ENCODE data around the gene CLEC20A.

CLEC20A gene

DNA sequence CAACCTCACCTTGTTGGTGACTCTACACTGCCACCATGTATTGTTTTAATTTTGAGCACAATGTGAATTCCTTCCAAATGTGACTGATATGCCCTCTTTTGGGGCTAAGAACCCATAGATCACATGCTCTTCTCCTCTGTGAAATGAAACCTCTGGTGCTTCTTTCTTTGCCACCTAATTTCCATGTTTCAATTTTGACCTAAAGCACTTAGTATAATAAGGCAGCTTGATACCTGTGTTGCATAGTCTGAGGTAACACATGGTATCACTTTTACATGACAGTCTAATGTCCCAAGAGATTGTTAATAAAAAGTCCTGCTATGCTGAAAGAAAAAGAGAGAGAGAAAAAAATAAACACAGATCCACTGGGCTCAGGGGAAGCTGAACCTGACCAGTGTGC, 24.2 kb downstream of the CLEC20A start:
- no peak for DNase-seq (ENCODE audit: low read depth, low spot score)

DNA sequence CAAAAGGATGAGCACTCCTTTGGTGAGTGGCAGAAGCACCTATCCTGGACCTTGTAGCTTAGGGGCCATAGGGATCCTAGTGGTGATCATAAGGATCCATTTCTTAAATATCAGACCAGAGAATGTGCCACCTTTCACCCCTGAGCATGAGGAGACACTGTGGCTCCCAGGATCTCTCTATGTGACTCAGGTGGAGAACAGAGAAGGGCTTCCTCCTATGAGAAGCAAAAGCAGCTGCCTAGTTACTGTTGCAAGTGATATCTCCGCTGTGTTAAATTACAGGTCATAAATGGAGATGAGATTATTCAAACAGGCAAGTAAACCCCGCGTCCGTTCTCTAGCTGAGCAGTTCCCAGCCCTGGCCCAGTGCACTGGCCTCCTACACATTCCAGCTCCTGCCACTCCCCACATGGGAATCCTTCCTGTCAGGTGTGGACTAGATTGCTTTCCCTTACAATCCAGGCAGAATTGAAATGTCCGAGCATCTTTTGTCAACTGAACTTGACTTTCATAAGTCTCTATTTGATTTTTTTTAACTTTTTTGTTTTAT, 26.3 kb downstream of the CLEC20A start:
- no peak for DNase-seq (ENCODE audit: low read depth, low spot score)

DNA sequence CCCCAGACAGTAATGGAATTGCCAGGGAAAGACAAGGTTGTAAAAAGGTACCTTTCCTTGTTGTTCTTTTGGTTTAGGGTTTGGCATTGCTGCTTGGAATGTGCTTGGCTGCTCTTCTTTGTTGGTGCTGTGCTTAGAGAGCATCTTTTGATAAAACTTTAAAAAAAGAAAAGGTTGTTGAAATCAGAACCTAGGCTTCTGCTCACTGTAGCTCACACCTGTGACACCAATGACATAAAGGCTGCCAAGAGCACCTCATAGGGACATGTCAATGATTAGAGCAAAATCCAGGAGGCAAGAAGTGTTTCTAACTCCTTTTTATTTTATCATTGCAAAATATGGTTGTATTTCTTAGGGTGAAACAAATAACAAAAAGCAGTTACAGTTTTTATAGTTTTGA, 28.9 kb downstream of the CLEC20A start:
- DNase-seq (ENCODE audit: low read depth, low spot score) = no peak

DNA sequence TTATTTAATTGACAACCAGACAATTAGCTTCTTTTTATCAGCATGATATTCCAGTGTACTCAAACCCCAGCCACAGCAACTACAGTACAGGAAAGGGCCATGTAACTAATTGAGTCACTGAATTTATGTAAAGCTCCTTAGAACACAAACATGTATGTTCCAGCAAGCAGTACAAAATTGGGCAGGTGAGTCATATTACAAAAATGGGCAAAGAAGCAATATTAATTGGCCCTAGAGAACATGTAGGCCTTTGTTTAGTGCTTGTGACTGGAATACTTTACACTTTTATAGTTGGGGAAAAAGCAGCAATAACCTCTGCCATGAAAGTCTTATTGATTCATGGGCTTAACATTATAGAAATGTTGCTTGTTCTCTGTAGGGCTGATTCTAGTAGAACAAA, 31.8 kb downstream of the CLEC20A start:
- no peak for DNase-seq (ENCODE audit: low read depth, low spot score)

DNA sequence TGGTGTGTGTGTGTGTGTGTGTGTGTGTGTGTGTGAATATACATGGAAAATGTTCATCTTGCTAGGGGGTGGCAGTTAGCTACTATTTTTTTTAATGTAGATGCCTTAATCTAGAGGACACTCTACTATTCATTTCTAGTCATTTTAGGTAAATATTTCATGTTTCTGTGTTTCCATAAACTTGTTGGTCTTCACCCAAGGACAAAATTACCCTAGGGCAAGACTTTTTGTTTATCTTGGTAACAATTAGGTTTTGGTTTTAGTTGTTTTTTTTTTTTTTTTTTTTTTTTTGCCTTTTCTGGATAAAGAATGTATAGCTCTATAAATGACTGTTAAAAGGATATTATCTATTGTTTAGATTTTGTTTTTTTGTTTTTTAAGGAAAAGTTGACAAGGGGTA, 32.2 kb downstream of the CLEC20A start:
- no peak for DNase-seq (ENCODE audit: low read depth, low spot score)

DNA sequence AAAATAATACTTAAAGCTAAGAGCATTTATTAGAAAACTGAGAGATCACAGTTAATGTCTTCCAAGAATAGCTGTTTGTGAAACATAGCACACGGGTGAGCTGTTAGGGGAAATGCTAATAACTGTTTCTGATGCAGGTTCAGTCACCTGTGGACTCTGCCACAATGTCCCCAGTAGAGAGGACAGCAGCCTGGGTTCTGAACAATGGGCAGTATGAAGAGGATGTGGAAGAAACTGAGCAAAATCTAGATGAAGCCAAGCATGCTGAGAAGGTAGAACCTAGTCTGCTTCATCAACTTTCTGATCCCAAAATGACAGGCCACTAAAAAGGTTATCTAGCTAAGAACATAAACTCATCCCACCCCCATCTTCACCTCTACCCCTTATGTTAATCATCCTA, 32.6 kb downstream of the CLEC20A start:
- DNase-seq (ENCODE audit: low read depth, low spot score) = no peak

DNA sequence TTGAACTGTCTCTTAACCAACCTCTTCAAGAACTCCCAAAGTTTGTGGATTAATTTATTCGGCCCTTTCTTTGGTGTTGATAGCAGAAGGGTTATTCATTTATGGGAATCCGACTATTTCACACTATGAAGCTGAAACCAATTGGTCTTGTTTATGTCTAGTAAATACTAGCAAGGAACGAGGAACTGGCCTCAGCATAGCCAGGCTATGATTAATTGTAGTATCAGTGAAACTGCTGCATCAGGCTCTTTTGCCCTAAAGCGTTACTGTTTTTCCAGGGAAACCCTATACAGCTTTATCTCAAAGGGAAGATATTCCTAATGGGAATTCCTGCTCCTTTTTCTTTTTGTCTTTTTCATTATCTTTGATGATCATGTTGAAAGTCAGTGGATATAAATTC, 35.1 kb downstream of the CLEC20A start:
- no peak for DNase-seq (ENCODE audit: low read depth, low spot score)

DNA sequence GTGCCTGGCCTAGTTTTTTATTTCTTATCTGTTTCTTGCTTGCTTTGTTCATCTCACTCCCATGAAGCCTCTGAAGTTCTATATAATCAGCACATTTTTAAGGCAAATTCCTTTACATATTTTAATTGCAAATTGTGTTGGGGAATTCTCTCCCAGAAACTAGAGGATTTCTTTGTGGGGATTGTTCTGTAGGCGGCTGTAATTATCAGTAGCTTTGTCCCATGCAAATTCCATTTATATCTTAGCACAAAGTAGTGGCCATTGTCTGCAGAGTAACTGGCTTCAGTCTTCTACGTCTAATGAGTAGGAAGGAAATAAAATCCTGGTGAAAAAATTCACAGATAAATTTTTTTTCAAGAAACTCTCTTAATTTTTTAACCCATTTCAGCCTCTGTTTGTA, 35.7 kb downstream of the CLEC20A start:
- no peak for DNase-seq (ENCODE audit: low read depth, low spot score)

DNA sequence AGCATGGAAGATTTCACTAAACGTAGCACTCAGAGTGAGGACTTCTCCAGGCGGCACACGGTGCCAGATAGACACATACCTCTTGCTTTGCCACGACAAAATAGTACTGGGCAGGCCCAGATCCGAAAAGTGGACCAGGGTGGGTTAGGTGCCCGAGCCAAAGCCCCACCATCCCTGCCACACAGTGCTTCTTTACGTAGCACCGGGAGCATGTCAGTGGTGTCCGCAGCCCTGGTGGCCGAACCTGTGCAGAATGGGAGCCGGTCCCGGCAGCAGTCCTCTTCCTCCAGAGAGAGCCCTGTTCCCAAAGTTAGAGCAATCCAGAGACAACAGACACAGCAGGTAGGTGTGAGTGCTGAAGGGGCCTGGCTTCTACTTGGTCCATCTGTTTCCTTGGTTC, 38.6 kb downstream of the CLEC20A start:
- no peak for DNase-seq (ENCODE audit: low read depth, low spot score)

DNA sequence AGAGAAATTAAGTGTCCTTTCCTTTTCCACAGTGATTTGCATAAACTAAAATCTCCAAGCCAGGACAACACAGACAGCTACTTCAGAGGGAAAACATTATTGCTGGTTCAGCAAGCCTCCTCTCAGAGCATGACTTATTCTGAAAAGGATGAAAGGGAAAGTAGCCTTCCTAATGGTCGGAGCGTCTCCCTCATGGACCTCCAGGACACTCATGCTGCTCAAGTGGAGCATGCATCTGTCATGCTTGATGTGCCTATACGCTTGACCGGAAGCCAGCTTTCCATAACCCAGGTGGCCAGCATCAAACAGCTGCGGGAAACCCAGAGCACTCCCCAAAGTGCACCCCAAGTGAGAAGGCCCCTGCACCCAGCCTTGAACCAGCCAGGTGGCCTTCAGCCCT, 39.1 kb downstream of the CLEC20A start:
- DNase-seq (ENCODE audit: low read depth, low spot score) = no peak

DNA sequence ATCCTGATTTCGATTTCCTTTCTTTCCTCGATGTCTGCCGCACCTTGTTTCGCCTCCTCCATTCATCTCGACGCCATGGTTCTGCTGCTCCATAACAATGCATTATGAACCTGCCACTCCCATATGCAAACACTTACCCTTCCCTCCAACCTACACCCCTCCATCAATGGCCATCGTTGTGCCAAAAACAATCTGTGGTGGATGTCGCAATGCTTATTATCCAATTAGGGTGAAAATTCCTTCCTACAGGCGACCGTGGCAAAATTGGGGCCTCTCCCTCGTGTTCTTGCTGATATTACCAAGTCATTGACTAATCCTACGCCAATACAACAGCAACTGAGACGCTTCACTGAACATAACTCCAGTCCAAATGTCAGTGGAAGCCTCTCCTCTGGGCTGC, 40.3 kb downstream of the CLEC20A start:
- DNase-seq (ENCODE audit: low read depth, low spot score) = no peak

DNA sequence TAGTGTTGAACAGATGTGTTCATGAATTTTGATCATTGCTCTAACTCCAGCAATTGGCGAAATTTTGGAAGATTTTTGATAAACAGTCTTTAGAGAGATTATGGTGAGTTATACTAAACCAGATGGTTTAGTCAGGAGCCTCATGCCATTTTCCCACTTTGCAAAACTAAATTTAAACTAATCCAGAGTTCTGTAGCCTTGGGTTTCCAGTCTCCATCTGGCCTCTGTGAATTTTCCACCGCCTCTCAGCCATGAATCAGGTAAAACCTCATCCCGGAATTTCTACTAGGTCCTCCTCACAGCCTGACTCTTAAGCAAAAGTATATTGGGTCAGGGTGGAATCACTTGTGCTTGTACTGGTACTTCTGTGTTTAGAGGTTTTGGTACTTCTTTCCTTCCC, 44.8 kb downstream of the CLEC20A start:
- no peak for DNase-seq (ENCODE audit: low read depth, low spot score)

DNA sequence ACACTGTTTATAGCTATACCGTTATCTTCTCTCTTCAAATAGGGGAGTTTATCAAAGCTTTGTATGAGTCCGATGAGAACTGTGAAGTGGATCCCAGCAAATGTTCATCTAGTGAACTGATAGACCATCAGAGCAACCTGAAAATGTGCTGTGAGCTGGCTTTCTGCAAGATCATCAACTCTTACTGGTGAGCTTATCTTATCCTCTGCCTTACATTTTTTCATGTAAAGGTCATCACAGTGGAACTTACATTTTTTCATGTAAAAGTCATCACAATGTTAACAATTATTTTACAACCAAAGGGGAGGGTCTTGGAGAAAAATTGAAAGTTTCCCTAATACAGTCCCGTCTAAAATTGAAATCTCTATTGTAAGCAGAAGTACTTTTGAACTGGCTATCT, 45.2 kb downstream of the CLEC20A start:
- no peak for DNase-seq (ENCODE audit: low read depth, low spot score)

DNA sequence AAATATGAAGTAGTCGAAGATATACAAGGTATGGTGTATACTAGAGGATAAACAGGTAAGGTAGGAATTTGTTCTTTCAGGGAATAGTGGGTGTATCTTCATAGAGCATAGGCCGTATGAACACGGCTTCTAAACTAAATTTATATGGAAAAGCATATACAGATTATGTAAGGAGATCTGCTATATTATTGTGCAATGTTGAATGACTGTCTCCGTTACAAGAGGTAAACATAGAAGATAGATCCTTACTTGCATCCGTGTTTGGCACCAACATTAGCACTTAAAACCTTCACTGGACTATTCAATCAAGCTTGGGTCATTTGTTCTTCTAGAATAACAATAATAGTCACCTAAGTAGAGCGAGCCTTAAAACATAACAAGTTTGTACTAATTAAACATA, 45.9 kb downstream of the CLEC20A start:
- DNase-seq (ENCODE audit: low read depth, low spot score) = no peak

DNA sequence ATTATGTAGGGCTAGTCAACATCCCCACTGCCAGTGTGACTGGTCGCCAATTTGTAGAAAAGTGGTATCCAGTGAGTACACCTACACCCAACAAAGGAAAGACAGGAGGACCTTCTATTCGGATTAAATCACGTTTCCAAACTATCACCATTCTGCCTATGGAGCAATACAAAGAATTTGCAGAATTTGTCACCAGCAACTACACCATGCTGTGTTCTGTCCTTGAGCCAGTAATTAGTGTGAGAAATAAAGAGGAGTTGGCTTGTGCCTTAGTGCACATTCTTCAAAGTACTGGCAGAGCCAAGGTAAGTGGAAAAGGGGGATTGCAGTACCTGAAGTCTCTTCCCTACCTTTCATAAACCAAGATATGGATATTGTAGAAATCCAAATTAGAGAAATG, 53.8 kb downstream of the CLEC20A start:
- no peak for DNase-seq (ENCODE audit: low read depth, low spot score)

DNA sequence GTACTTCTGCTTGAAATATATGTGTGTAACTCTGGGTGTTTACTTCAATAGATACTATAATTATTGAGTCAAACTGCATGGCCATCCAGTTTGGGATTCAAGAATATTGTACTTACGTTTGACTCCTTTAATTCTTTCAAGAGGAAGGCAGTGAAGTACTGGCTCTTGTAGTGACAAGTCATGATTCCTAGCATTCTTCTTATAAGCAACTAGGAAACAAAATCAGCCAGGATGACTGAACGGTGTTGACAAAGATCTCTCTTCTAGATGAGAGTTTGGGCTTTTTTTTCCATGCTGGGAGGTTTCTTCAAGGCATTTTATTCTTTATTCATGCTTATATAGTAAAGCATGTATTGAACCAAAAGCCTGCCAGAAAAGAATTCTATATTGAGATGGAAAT, 58.3 kb downstream of the CLEC20A start:
- no peak for DNase-seq (ENCODE audit: low read depth, low spot score)

DNA sequence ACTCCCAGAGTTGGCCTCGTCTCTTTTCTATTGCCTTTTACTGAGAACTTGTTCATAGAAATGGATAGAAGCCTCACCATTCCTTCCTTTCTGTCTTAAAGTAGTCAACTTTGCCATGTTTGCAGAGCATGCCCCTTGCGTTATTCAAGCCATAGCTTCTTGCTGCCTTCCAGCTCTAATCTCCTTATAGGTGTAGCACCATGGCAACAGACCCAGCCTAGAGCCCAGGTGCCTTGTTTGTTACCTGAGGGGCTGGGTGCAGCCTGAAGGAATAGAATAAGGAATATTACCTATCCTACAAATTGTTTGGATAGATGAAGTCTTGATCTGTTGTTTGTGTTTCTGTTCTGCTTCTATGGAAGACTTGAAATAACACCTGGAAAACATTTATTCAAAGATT, 59.9 kb downstream of the CLEC20A start:
- DNase-seq (ENCODE audit: low read depth, low spot score) = no peak

DNA sequence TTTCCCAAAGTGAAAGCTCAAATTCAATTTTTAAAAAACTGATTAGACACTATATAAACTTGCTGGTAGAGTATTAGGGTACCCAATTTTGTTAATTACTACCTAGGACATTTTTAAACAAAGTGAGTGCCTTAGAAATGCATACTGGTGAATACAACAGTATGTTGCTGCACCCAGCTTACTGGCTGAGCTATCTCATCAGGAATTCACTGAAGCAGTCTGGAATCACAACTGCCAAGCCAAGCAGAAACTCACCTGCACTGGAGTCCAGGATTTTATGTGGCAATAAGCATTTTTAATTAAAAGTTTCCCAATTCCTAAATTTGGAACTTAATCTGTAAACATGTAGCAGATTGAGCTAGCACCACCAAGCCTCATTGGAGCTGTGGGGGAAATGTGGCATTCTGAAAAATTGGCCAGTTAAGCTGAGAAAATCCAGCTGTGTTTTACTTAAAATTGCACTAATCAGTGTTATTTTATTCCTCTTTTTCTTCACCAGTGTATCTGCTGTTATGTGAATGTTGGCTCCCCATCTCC, 61.8 kb downstream of the CLEC20A start:
- DNase-seq (ENCODE audit: low read depth, low spot score) = no peak

DNA sequence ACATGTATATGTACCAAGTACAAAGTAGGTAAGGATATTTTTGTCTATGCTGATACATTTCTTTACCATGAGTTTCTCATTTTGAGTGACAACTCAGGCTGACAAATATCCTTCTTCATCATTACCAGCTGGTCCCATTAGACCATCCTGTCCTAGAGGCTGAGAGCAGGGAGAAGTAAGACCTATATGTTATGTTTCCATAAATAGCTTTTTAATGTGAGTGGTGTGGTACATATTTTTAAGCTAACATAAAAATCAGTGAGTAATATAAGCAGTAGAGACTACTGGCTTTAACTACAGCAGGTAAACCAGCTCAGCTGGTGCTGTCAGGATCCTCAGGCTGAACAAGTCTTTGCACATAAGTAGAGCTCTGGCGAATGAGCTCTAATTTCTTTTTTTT, 62.4 kb downstream of the CLEC20A start:
- no peak for DNase-seq (ENCODE audit: low read depth, low spot score)
